Measurements from ENCODE around the gene ZNF417.

Gene ZNF417

GRCh38 chr19:57941593-57941992, 25.2 kb upstream of the ZNF417 start:
- H3K4me3 ChIP-seq (ENCODE audit: low read depth, low read length, poor library complexity, severe bottlenecking): no peak overlapping the region
- no peaks in the 10 kb centered on the region for H3K4me1 ChIP-seq (ENCODE audit: insufficient read depth, low read length, severe bottlenecking)
- H3K36me3 ChIP-seq (ENCODE audit: insufficient read depth, low read length): no peaks in the 10 kb centered on the region
- H3K9ac ChIP-seq (ENCODE audit: low read length): no peak overlapping the region
- H3F3A ChIP-seq (ENCODE audit: insufficient read depth, low read length): no peaks in the 10 kb centered on the region
- H3K4me2 ChIP-seq (ENCODE audit: low read length): no peak overlapping the region
- no peaks in the 10 kb centered on the region for H4K20me1 ChIP-seq (ENCODE audit: insufficient read depth, low read length)
- H3K79me2 ChIP-seq (ENCODE audit: insufficient read depth, low read length): no peaks in the 10 kb centered on the region
- no peak for TF ChIP-seq EZH2 (IDR thresholded peaks at IDR 0.05; ENCODE audit: borderline replicate concordance, low read length)
- TF ChIP-seq, protein P1, sequence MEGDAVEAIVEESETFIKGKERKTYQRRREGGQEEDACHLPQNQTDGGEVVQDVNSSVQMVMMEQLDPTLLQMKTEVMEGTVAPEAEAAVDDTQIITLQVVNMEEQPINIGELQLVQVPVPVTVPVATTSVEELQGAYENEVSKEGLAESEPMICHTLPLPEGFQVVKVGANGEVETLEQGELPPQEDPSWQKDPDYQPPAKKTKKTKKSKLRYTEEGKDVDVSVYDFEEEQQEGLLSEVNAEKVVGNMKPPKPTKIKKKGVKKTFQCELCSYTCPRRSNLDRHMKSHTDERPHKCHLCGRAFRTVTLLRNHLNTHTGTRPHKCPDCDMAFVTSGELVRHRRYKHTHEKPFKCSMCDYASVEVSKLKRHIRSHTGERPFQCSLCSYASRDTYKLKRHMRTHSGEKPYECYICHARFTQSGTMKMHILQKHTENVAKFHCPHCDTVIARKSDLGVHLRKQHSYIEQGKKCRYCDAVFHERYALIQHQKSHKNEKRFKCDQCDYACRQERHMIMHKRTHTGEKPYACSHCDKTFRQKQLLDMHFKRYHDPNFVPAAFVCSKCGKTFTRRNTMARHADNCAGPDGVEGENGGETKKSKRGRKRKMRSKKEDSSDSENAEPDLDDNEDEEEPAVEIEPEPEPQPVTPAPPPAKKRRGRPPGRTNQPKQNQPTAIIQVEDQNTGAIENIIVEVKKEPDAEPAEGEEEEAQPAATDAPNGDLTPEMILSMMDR (IDR thresholded peaks at IDR 0.05; ENCODE audit: low read length): no peak
- H3K9me3 ChIP-seq (ENCODE audit: low read length): peaks cover 20% of the 10 kb centered on the region
- H3K27me3 ChIP-seq (ENCODE audit: insufficient read depth, low read length): no peaks in the 10 kb centered on the region
- no peak overlapping the region for H2AFZ ChIP-seq (ENCODE audit: low read length)
- no peaks in the 10 kb centered on the region for H3K9me2 ChIP-seq (ENCODE audit: low read depth, low read length)
- H3K27ac ChIP-seq (ENCODE audit: low read depth, low read length, poor library complexity, severe bottlenecking): no peak overlapping the region

DNA sequence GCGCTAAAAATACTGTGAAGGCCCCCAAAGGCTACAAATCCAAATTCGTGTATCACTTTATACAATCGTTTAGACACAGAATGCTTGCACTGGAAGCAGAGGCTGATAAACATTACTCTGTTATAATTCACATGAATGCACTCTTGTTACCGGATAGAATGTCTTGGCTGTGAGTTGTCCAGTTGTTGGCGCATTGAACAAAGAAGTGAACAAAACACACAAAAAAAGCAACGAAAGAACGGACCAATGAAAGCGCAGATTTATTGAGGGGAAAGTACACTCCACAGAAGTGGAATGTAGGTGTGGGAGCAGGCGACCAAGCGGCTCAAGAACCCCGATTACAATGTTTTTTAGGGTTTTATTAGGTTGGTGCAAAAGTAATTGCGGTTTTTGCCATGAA, 19.3 kb upstream of the ZNF417 start:
- no peak for TF ChIP-seq EZH2 (IDR thresholded peaks at IDR 0.05; ENCODE audit: borderline replicate concordance, low read length)
- TF ChIP-seq, protein P1 (IDR thresholded peaks at IDR 0.05; ENCODE audit: low read length): no peak
- H4K20me1 ChIP-seq (ENCODE audit: insufficient read depth, low read length): no peaks in the 10 kb centered on the region
- H3K4me1 ChIP-seq (ENCODE audit: insufficient read depth, low read length, severe bottlenecking): no peaks in the 10 kb centered on the region

GRCh38 chr19:57934820-57935665, 18.7 kb upstream of the ZNF417 start, which contains the start of gene ZNF418:
Gene ZNF418, minus strand, starts transcription at chr19:57935402. Its CDS starts 1,580 bp downstream, at chr19:57933822.
- H3K4me3 ChIP-seq (ENCODE audit: low read depth, low read length, poor library complexity, severe bottlenecking): no peak within 1 kb of the TSS

More for the DNA sequence above, 19.3 kb upstream of the ZNF417 start:
- Histone ChIP-seq H3K9ac (ENCODE audit: low read length) (no peak overlapping the region), H3K9me2 (ENCODE audit: low read depth, low read length) (no peaks in the 10 kb centered on the region), H3K79me2 (ENCODE audit: insufficient read depth, low read length) (no peaks in the 10 kb centered on the region), H3K4me3 (ENCODE audit: low read depth, low read length, poor library complexity, severe bottlenecking) (no peak overlapping the region), H3K4me2 (ENCODE audit: low read length) (no peak overlapping the region), H3F3A (ENCODE audit: insufficient read depth, low read length) (no peaks in the 10 kb centered on the region), H3K27ac (ENCODE audit: low read depth, low read length, poor library complexity, severe bottlenecking) (no peak overlapping the region), H3K27me3 (ENCODE audit: insufficient read depth, low read length) (no peaks in the 10 kb centered on the region), H2AFZ (ENCODE audit: low read length) (no peak overlapping the region), H3K9me3 (ENCODE audit: low read length) (peaks cover 18% of the 10 kb centered on the region), H3K36me3 (ENCODE audit: insufficient read depth, low read length) (no peaks in the 10 kb centered on the region)

More at GRCh38 chr19:57934820-57935665, 18.7 kb upstream of the ZNF417 start, which contains the start of gene ZNF418:
- no peaks in the 10 kb centered on the region for H4K20me1 ChIP-seq (ENCODE audit: insufficient read depth, low read length)
- no peak within 1 kb of the TSS for H3K9ac ChIP-seq (ENCODE audit: low read length)
- no peaks in the 10 kb centered on the region for H3K9me2 ChIP-seq (ENCODE audit: low read depth, low read length)
- H3K79me2 ChIP-seq (ENCODE audit: insufficient read depth, low read length): no peaks in the 10 kb centered on the region
- H3K27me3 ChIP-seq (ENCODE audit: insufficient read depth, low read length): no peaks in the 10 kb centered on the region
- no peaks in the 10 kb centered on the region for H3K4me1 ChIP-seq (ENCODE audit: insufficient read depth, low read length, severe bottlenecking)
- no peak within 1 kb of the TSS for H3K4me2 ChIP-seq (ENCODE audit: low read length)
- no peaks in the 10 kb centered on the region for H3F3A ChIP-seq (ENCODE audit: insufficient read depth, low read length)
- H3K36me3 ChIP-seq (ENCODE audit: insufficient read depth, low read length): no peaks in the 10 kb centered on the region
- H2AFZ ChIP-seq (ENCODE audit: low read length): no peak within 1 kb of the TSS
- H3K27ac ChIP-seq (ENCODE audit: low read depth, low read length, poor library complexity, severe bottlenecking): no peak within 1 kb of the TSS
- no peak for TF ChIP-seq EZH2 (IDR thresholded peaks at IDR 0.05; ENCODE audit: borderline replicate concordance, low read length)
- TF ChIP-seq, protein P1 (IDR thresholded peaks at IDR 0.05; ENCODE audit: low read length): no peak
- H3K9me3 ChIP-seq (ENCODE audit: low read length): peaks cover 18% of the 10 kb centered on the region
